T-helper 2 cell (primary cell): ENCODE results near the gene GJC3.
"Not testable (repeated sequence)": the region's sequence is repeated elsewhere in the genome, so short reads cannot be mapped to it uniquely, and the experiment has no call there.

Experiments
- DNase-seq, 5 experiments: peaks; one replicate each; pipeline versions ENCODE4 v3.0.0 to v3.0.0-alpha.2; 2012 to 2022
- total RNA-seq, 2 donors: gene quantifications; one replicate each; lab custom pipeline; 2026; lab: John Stamatoyannopoulos, UW

The GJC3 gene
- 0 to 0.13 reads per million in 2 donors for total RNA-seq

- peak in 4 of 5 experiments; percentile 6 to 60 (median 15) for DNase-seq
These were observed at the start of gene GJC3 for GRCh38 chr7:99928994-99929729. TSS of gene GJC3 (minus strand) at chr7:99929620. CDS start at chr7:99929620, 0 bp downstream.

- DNase-seq: no peak
These were observed 47.2 kb upstream of the GJC3 start for GRCh38 chr7:99976626-99977025.

- no peak for DNase-seq
These were observed 46.5 kb upstream of the GJC3 start, which contains the start of gene AZGP1 for GRCh38 chr7:99975782-99976521. TSS of gene AZGP1 (minus strand) at chr7:99976031. CDS start at chr7:99976020, 11 bp downstream.

GRCh38 chr7:99974681-99975080 is 45.3 kb upstream of the GJC3 start:
- DNase-seq: no peak

- not testable (repeated sequence) for DNase-seq
These were observed 44.4 kb upstream of the GJC3 start for GRCh38 chr7:99973817-99974216.

GRCh38 chr7:99971242-99971641 is 41.8 kb upstream of the GJC3 start:
- no peak for DNase-seq

GRCh38 chr7:99969813-99970212 is 40.4 kb upstream of the GJC3 start:
- DNase-seq: not testable (repeated sequence)

GRCh38 chr7:99969298-99969697 is 39.9 kb upstream of the GJC3 start:
- no peak for DNase-seq

GRCh38 chr7:99958564-99959227 is 29.3 kb upstream of the GJC3 start:
- DNase-seq: no peak

GRCh38 chr7:99955247-99955646 is 25.8 kb upstream of the GJC3 start:
- DNase-seq: peak in 1 of 5 experiments; percentile 9

GRCh38 chr7:99954643-99955042 is 25.2 kb upstream of the GJC3 start:
- not testable (repeated sequence) for DNase-seq

- DNase-seq: no peak
These were observed 24.2 kb upstream of the GJC3 start for GRCh38 chr7:99953649-99954048.

- not testable (repeated sequence) for DNase-seq
These were observed 23.2 kb upstream of the GJC3 start for GRCh38 chr7:99952649-99953048.

- not testable (repeated sequence) for DNase-seq
These were observed 21.4 kb upstream of the GJC3 start for GRCh38 chr7:99950819-99951218.

- peak in 1 of 5 experiments; percentile 15 for DNase-seq
These were observed 20.3 kb upstream of the GJC3 start for GRCh38 chr7:99949645-99950228.

- DNase-seq: no peak
These were observed 18.2 kb upstream of the GJC3 start for GRCh38 chr7:99947608-99948007.

- no peak for DNase-seq
These were observed 15.2 kb upstream of the GJC3 start for GRCh38 chr7:99944497-99945070.

- DNase-seq: no peak
These were observed 14.4 kb upstream of the GJC3 start for GRCh38 chr7:99943641-99944496.

GRCh38 chr7:99938296-99938695 is 8.9 kb upstream of the GJC3 start:
- no peak for DNase-seq

- peak in 1 of 5 experiments; percentile 34 for DNase-seq
These were observed 5.6 kb upstream of the GJC3 start for GRCh38 chr7:99935009-99935408.

GRCh38 chr7:99930376-99930775 is 956 bp upstream of the GJC3 start:
- no peak for DNase-seq

- DNase-seq: no peak
These were observed 272 bp upstream of the GJC3 start for GRCh38 chr7:99929730-99930053.
